B cell (primary cell): ENCODE measurements around the gene INTS3. TPM values are rescaled to one million over a fixed set of nuclear protein-coding genes. Genes with fewer than 3 reads are reported as not detected.
A peak's percentile ranks its signal among the peaks of the same experiment; 100 is the strongest.

ENCODE experiments used
- ATAC-seq: fragments of 200-7000 bp; cut with Tn5 transposase; one replicate; pipeline ENCODE4 v1.10.0; 2021; ENCODE audit warnings: low read depth, mild to moderate bottlenecking, moderate number of reproducible peaks, moderate library complexity
- CTCF ChIA-PET: fragments of 350-600 bp; sonication (Branson Sonifier 250); formaldehyde crosslinking; loops from one replicate; lab custom pipeline; 2021; ENCODE audit warnings: antibody characterized with exemption, inconsistent platforms; lab: Charles Lee
- POLR2A ChIA-PET: fragments of 350-600 bp; sonication (Branson Sonifier 250); formaldehyde crosslinking; loops from one replicate; lab custom pipeline; 2021; ENCODE audit warnings: antibody characterized with exemption; lab: Charles Lee
- DNase-seq: peaks from one replicate; pipeline ENCODE4 v3.0.0; 2013
- H2AFZ ChIP-seq: 2 replicates; pipeline ENCODE4 v1.6.1; 2012; ENCODE audit warnings: mild to moderate bottlenecking, low read depth, low read length; ENCODE audit not compliant: insufficient read depth, poor library complexity, severe bottlenecking
- H3K27ac ChIP-seq, 2 donors: 1 replicate in 1 of 2; 2 replicates in 1 of 2; pipeline ENCODE4 v1.5.1; 2012 to 2013; ENCODE audit warnings: low read length in 2 of 2, mild to moderate bottlenecking in 2 of 2, moderate library complexity in 1 of 2
- H3K27me3 ChIP-seq, 4 experiments: fragments of 200-600 bp in 1 of 4; sonication (generic) in 1 of 4; replicated peaks in 1 of 4; 1 replicate in 2 of 4; 2 replicates in 2 of 4; pipeline versions ENCODE4 v1.6.1 to v1.7.0; 2013 to 2016; ENCODE audit warnings: low read length in 3 of 4, mild to moderate bottlenecking in 2 of 4, mixed read lengths in 1 of 4, moderate library complexity in 1 of 4; ENCODE audit not compliant: insufficient read depth in 4 of 4, control insufficient read depth in 3 of 4; ENCODE audit errors: control extremely low read depth in 1 of 4
- H3K36me3 ChIP-seq, 2 experiments: replicated peaks in 1 of 2; 1 replicate in 1 of 2; 2 replicates in 1 of 2; pipeline versions ENCODE4 v1.6.1 to v1.7.1; 2013; ENCODE audit warnings: low read length in 1 of 2; ENCODE audit not compliant: insufficient read depth in 2 of 2, control insufficient read depth in 1 of 2; ENCODE audit errors: control extremely low read depth in 1 of 2, extremely low read depth in 1 of 2
- H3K4me1 ChIP-seq, 2 donors: fragments of 200-600 bp in 1 of 2; sonication (generic) in 1 of 2; 1 replicate in 1 of 2; 2 replicates in 1 of 2; pipeline versions ENCODE4 v1.5.1 to v1.6.1; 2013 to 2017; ENCODE audit warnings: low read length in 2 of 2; ENCODE audit not compliant: control insufficient read depth in 2 of 2, insufficient read depth in 2 of 2
- H3K4me2 ChIP-seq: replicated peaks from 2 replicates; pipeline ENCODE3; 2012; ENCODE audit warnings: mild to moderate bottlenecking, low read depth, low read length; ENCODE audit not compliant: poor library complexity, severe bottlenecking
- H3K4me3 ChIP-seq, 5 experiments: fragments of 200-600 bp in 1 of 5; sonication (generic) in 1 of 5; 1 replicate in 3 of 5; 2 replicates in 2 of 5; pipeline versions ENCODE4 v1.5.1 to v1.7.0; 2011 to 2016; ENCODE audit warnings: low read length in 4 of 5, mild to moderate bottlenecking in 4 of 5, low read depth in 2 of 5, control low read depth in 1 of 5, moderate library complexity in 1 of 5; ENCODE audit not compliant: insufficient read depth in 1 of 5; ENCODE audit errors: control extremely low read depth in 1 of 5, extremely low read depth in 1 of 5
- H3K79me2 ChIP-seq: fragments of 200-600 bp; sonication (generic); one replicate; pipeline ENCODE4 v1.6.0; 2016; ENCODE audit warnings: low read length; ENCODE audit not compliant: control insufficient read depth, insufficient read depth
- H3K9ac ChIP-seq: fragments of 200-600 bp; sonication (generic); 2 replicates; pipeline ENCODE4 v1.6.1; 2017; ENCODE audit warnings: mild to moderate bottlenecking, low read length, moderate library complexity
- H3K9me3 ChIP-seq, 3 donors: one replicate each; pipeline versions ENCODE4 v1.6.1 to v1.7.1; 2013; ENCODE audit warnings: low read length in 2 of 3; ENCODE audit not compliant: control insufficient read depth in 2 of 3, insufficient read depth in 1 of 3; ENCODE audit errors: control extremely low read depth in 1 of 3
- H4K20me1 ChIP-seq: 2 replicates; pipeline ENCODE4 v1.6.0; 2012; ENCODE audit warnings: mild to moderate bottlenecking, low read length; ENCODE audit not compliant: insufficient read depth, control insufficient read depth, poor library complexity, severe bottlenecking
- H3K27ac Mint-ChIP-seq: one replicate; pipeline ENCODE4 v1.8.0; 2021; ENCODE audit warnings: mixed read lengths
- H3K27me3 Mint-ChIP-seq: one replicate; pipeline ENCODE4 v1.8.0; 2021; ENCODE audit warnings: mixed read lengths
- H3K4me1 Mint-ChIP-seq: one replicate; pipeline ENCODE4 v1.8.0; 2021; ENCODE audit warnings: mixed read lengths
- H3K4me3 Mint-ChIP-seq: one replicate; pipeline ENCODE4 v1.8.0; 2021; ENCODE audit warnings: mixed read lengths
- H3K9me3 Mint-ChIP-seq: one replicate; pipeline ENCODE4 v1.8.0; 2022; ENCODE audit warnings: mixed read lengths; ENCODE audit not compliant: insufficient read depth
- EZH2 ChIP-seq: IDR thresholded peaks from 2 replicates; pipeline ENCODE4 v1.6.1; 2012; ENCODE audit warnings: borderline replicate concordance, low read depth, mild to moderate bottlenecking, moderate library complexity, low read length; ENCODE audit not compliant: insufficient read depth, poor library complexity, severe bottlenecking
- WGBS: methylation state at CpG from one replicate; pipeline ENCODE4 v1.1.5; 2013; ENCODE audit warnings: missing lambda C conversion rate; ENCODE audit not compliant: insufficient coverage; 5-methylcytosine and 5-hydroxymethylcytosine counted together
- intact Hi-C: fragments of 100-400 bp; cut with micrococcal nuclease; formaldehyde crosslinking; loops from one replicate; pipeline ENCODE4 v1.10.0; 2022
- polyA plus RNA-seq: library from polyadenylated mRNA; depleted of rRNA; stranded (reverse); fragments of >200 nt; gene quantifications from 2 replicates; pipeline ENCODE4 v1.2.3, GENCODE V29; 2012
- total RNA-seq, 2 donors: library from RNA; stranded (reverse); fragments of 120-200 nt in 1 of 2; gene quantifications; 1 replicate in 1 of 2; 2 replicates in 1 of 2; pipeline versions ENCODE4 v1.2.3 to v1.2.4, GENCODE V29; 2013 to 2022
- TF ChIP-seq, protein P1 (sequence below): fragments of 200-600 bp; IDR thresholded peaks from one replicate; pipeline ENCODE4 v1.8.0; 2022; ENCODE audit warnings: antibody characterized with exemption, mild to moderate bottlenecking

The INTS3 gene
- total and polyA plus RNA-seq, 2 donors (not counting 1 experiment from before 2014, with no cell fraction given) = 69.1 to 84.1 TPM

DNA sequence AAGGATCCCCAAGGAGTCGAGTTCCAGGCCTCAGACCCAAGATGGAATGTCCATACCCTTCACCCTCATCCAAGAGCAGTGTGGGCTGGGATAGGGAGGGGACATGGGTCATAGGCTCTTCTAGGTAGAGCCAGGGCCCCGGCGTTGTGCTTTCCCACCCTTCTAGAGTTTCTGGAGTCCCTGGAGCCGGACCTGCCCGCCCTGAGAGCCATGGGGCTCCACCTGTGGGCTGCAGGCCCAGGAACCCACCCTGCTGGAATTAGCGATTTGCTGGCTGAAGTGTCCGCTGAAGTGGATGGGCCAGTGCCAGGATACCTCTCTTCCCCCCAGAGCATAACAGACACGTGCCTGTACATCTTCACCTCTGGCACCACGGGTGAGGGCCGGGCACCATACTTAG, 48.5 kb downstream of the INTS3 start:
- Histone ChIP-seq H3K27me3 (no peaks in the 10 kb centered on the region), H3K4me2 (peak overlapping the region; percentile 98), H2AFZ (peak overlapping the region; percentile 84), H3K9ac (peak overlapping the region; percentile 81), H3K27ac (no peak overlapping the region), H3K36me3 (peaks cover 0 to 13% of the 10 kb centered on the region in 2 experiments), H3K9me3 (no peaks in the 10 kb centered on the region), H3K79me2 (peaks cover 6% of the 10 kb centered on the region), H3K4me1 (peaks cover 15 to 28% of the 10 kb centered on the region in 2 donors), H4K20me1 (peaks cover 9% of the 10 kb centered on the region), H3K4me3 (peak overlapping the region in 4 of 5 experiments; percentile 51 to 80 (median 74))
- no peak for DNase-seq
- TF ChIP-seq, protein P1, sequence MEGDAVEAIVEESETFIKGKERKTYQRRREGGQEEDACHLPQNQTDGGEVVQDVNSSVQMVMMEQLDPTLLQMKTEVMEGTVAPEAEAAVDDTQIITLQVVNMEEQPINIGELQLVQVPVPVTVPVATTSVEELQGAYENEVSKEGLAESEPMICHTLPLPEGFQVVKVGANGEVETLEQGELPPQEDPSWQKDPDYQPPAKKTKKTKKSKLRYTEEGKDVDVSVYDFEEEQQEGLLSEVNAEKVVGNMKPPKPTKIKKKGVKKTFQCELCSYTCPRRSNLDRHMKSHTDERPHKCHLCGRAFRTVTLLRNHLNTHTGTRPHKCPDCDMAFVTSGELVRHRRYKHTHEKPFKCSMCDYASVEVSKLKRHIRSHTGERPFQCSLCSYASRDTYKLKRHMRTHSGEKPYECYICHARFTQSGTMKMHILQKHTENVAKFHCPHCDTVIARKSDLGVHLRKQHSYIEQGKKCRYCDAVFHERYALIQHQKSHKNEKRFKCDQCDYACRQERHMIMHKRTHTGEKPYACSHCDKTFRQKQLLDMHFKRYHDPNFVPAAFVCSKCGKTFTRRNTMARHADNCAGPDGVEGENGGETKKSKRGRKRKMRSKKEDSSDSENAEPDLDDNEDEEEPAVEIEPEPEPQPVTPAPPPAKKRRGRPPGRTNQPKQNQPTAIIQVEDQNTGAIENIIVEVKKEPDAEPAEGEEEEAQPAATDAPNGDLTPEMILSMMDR = no peak
- TF ChIP-seq EZH2 = no peak
- Mint-ChIP-seq H3K4me3 (peak overlapping the region; percentile 91), H3K27me3 (no peaks in the 10 kb centered on the region), H3K4me1 (peaks cover 26% of the 10 kb centered on the region), H3K9me3 (no peaks in the 10 kb centered on the region), H3K27ac (peak overlapping the region; percentile 84)
- CTCF ChIA-PET = interaction anchor here (1.2 to 2.5 kb wide), 3 partner anchors 32 to 210 kb away, joined by 3 to 11 read pairs (median 6); partner anchors contain the start of gene RAB13
- intact Hi-C loops = no loop called here
- ATAC-seq = no peak
- POLR2A ChIA-PET = interaction anchor here (0.9 to 2.2 kb wide), 7 partner anchors 29 to 214 kb away, joined by 3 to 9 read pairs (median 4); partner anchors contain the start of genes CHTOP, CREB3L4, INTS3 and RAB13
- WGBS = 92% methylated on average over 9 of the region's 10 CpGs

DNA sequence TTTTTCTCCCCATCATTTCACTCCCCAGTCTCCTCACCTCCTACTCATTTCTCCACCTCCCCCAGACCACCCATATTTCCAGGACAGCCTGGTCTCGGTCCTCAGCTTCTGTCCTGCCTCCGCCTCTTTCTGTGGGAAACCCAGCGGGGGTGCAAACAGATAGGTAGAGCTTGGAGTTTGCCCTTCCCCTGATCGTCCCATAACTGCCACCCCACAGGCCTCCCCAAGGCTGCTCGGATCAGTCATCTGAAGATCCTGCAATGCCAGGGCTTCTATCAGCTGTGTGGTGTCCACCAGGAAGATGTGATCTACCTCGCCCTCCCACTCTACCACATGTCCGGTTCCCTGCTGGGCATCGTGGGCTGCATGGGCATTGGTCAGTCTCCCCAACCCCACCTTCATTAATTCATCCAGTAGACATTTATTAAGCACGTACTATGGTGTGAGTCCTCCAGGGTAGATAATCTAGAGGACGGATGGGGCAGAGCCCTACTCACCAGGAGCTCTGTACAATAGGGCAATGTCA, 49.1 kb downstream of the INTS3 start:
- Histone ChIP-seq H3K27me3 (no peaks in the 10 kb centered on the region), H3K9me3 (no peaks in the 10 kb centered on the region), H3K4me1 (peaks cover 12 to 26% of the 10 kb centered on the region in 2 donors), H4K20me1 (peaks cover 9% of the 10 kb centered on the region), H3K4me3 (no peak overlapping the region), H3K79me2 (peaks cover 6% of the 10 kb centered on the region), H3K4me2 (peak overlapping the region; percentile 98), H2AFZ (no peak overlapping the region), H3K36me3 (peaks cover 0 to 13% of the 10 kb centered on the region in 2 experiments), H3K9ac (no peak overlapping the region), H3K27ac (no peak overlapping the region)
- Mint-ChIP-seq H3K4me1 (peaks cover 25% of the 10 kb centered on the region), H3K9me3 (no peaks in the 10 kb centered on the region), H3K27ac (peak overlapping the region; percentile 64), H3K27me3 (no peaks in the 10 kb centered on the region), H3K4me3 (peak overlapping the region; percentile 64)
- 93% methylated on average over 6 of the region's 10 CpGs for WGBS
- DNase-seq (peak; percentile 15), ATAC-seq (no peak)
- CTCF ChIA-PET = interaction anchor here (2.5 kb wide), 1 partner anchor 210 kb away, joined by 11 read pairs; the partner anchor contains the start of gene RAB13
- intact Hi-C loops = no loop called here
- no peak for TF ChIP-seq EZH2
- TF ChIP-seq, protein P1 = no peak
- POLR2A ChIA-PET = interaction anchor here (0.9 to 2.0 kb wide), 2 partner anchors 28 to 169 kb away, joined by 3 to 4 read pairs; no protein-coding TSS in a partner anchor
